Activated CD4-positive, CD25-positive, alpha-beta regulatory T cell treated with anti-CD3 and anti-CD28 coated beads, Interleukin-2, amount 50 U/mL, for 16 hours (primary cell): Measurements from ENCODE around the gene SYF2.

Source experiments
- DNase-seq: peaks from one replicate; pipeline ENCODE4 v3.0.0-alpha.2; 2020; ENCODE audit warnings: low read depth, low spot score

SYF2 gene

GRCh38 chr1:25184001-25184762 is 48.1 kb downstream of the SYF2 start:
- DNase-seq, result no peak

DNA sequence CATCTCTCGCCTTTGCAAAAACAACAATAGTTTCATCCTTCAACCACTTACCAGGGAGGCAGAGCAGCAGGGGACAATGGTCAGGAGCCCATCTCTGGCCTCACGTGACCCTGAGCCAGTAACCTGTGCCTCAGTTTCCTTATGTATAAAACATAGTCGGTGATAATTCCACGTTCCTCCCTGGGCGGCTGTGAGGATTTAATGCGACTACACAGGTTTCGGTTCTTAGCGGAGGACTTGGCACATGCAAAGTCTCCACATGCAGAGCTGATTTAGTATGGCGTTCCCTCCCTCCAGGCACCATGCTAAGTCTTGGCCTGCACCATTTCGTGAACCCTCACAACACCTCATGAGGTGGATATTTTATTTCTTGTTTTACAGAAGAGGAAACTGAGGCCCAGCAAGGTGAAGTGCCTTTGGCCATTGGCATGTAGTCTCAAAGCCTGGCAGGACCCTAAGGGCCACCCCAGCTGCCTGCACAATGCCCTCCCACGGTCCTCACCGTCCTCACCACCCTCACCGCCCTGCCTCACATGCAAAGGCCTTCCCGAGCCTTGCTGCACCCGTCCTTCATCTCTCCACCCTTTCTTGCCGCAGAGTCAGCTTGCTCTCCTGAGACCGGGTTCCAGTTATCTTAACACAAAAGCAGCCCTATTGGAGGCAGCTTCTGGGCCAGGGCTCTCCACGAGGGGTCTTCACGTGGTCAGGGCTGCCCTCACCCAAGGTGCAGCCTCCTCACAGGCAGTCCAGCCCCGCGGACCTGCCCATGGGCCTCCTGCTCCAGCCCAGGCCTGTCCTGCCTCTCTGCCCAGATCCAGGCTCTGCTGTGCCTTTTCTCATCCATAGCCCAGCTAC is 48.9 kb downstream of the SYF2 start:
- DNase-seq, result no peak

DNA sequence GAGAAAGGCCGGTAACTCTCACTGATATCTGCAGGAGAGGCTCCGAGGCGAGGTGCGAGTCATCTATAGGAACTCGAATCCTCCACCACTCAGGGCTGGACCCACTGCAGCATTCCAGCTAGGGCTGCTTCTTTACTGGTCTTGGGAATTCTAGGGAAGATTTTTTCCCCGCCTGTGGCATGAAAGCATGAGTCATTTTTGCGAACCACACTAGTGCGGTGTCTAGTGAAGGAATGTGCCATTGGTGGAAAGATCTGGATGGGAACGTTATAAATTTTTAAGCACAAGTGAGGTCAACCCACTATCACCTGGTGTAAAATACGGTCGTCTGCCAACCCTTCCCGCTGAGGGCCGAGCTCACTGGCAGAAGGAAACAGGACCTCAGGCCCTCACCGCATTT is 49.7 kb downstream of the SYF2 start:
- DNase-seq, result no peak

DNA sequence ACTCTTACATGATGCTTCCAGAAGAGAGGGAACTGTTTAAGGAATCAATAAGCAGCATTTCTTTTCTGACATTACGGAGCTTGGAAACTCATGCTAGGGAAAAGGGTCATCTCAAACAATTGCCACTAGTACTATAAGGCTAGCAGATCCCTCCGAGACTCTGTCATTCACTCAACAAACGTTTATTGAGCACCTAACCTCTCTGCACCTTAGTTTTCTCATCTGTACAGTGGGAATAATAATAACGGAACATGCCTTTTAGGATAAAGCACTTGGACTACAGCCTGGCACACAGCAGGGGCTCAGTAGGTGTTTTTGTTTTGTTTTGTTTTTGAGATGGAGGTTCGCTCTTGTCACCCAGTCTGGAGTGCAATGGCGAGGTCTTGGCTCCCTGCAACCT is 51.3 kb downstream of the SYF2 start:
- no peak for DNase-seq

DNA sequence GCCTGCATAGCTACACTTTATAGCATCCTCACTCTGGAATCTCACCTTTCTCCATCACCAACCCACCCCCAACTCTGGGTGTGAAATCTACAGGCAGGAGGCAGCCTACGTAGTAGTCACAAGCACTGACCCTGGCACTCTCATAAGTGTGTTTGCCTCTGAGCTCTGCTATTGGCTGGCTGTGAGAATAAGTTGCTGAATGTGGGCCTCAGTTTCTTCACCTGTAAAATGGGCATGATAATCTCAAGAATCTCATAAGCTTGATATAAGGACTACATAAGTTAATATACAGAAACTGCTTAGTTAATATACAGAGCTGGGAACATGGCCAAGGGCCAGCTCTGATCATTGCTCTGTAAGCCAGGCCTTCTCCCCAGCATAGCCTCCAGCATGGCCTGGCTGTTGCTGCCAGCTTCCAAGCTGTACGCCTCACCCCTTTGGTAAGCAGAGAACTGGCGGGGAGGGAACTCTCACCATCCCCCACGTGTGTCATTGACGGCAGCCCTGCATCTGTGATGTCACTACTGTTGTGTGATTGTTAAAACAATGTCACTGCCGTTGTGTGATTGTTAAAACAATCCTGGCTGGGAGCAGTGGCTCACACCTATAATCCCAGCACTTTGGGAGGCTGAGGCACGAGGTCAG is 53.3 kb downstream of the SYF2 start:
- DNase-seq, result no peak

GRCh38 chr1:25174730-25175612 is 57.3 kb downstream of the SYF2 start:
- no peak for DNase-seq

DNA sequence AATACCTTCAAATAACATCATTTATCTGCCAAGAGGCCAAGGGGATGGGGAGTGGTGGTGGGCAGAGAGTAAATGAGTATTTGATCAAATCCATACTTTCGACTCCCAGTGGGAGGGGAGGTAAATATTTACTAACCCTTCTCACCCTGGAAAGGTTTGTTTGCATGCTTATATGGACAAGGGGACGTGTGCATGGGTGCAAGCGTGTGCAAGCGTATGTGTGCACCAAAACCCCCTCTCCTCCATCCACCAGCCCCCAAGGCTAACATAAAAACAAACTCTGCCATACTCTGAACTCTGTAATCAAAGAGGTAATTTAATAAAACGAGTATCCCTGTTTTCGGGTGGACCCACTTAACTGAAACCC is 58.0 kb downstream of the SYF2 start:
- DNase-seq, result no peak

DNA sequence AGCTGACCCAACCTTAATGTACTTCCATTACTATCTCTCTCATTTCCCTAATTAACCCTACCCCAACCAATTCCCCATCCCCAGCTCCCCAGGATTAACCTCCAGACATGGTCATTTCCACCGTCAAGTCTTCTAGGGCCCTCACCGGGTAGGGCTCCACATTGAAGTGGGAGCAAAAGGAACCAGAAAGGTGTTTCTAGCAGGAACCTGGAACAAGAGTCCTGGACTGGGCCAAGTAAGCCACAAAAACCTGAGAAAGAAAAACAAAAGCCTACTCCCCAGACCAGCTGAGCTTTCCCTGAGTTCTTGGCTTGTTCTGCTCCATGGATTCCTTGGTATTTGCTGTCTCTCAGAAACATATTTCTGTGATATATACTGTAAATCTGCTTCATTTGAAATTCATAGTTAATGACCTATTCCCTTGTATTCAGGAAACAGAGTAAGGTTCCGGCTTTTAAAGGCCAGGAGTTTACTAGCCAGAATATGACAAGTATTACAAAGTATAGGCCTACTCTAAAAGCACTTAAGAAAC is 58.4 kb downstream of the SYF2 start:
- DNase-seq, result no peak
